Fibroblast of villous mesenchyme (primary cell): Measurements from ENCODE around the gene LOX. TPM values are rescaled to one million over a fixed set of nuclear protein-coding genes. Genes with fewer than 3 reads are reported as not detected.
A peak's percentile ranks its signal among the peaks of the same experiment; 100 is the strongest.

Experiments
- DNase-seq: peaks from one replicate; pipeline ENCODE4 v3.0.0-alpha.2; 2010; ENCODE audit warnings: low read depth
- H3K4me3 ChIP-seq: 2 replicates; pipeline ENCODE4 v1.5.1; 2011; ENCODE audit warnings: low read depth, mild to moderate bottlenecking, low read length
- total RNA-seq: library from RNA; depleted of rRNA; stranded (reverse); fragments of >200 nt; gene quantifications from 2 replicates; pipeline ENCODE4 v1.2.3, GENCODE V29; 2012
- TF ChIP-seq, protein P1 (sequence below): IDR thresholded peaks from 2 replicates; pipeline ENCODE4 v1.5.1; 2012; ENCODE audit warnings: low read depth, mild to moderate bottlenecking, low read length; ENCODE audit not compliant: insufficient read depth

The LOX gene, protein sequence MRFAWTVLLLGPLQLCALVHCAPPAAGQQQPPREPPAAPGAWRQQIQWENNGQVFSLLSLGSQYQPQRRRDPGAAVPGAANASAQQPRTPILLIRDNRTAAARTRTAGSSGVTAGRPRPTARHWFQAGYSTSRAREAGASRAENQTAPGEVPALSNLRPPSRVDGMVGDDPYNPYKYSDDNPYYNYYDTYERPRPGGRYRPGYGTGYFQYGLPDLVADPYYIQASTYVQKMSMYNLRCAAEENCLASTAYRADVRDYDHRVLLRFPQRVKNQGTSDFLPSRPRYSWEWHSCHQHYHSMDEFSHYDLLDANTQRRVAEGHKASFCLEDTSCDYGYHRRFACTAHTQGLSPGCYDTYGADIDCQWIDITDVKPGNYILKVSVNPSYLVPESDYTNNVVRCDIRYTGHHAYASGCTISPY
- 91.1 and 131 TPM in 2 replicates for total RNA-seq

DNA sequence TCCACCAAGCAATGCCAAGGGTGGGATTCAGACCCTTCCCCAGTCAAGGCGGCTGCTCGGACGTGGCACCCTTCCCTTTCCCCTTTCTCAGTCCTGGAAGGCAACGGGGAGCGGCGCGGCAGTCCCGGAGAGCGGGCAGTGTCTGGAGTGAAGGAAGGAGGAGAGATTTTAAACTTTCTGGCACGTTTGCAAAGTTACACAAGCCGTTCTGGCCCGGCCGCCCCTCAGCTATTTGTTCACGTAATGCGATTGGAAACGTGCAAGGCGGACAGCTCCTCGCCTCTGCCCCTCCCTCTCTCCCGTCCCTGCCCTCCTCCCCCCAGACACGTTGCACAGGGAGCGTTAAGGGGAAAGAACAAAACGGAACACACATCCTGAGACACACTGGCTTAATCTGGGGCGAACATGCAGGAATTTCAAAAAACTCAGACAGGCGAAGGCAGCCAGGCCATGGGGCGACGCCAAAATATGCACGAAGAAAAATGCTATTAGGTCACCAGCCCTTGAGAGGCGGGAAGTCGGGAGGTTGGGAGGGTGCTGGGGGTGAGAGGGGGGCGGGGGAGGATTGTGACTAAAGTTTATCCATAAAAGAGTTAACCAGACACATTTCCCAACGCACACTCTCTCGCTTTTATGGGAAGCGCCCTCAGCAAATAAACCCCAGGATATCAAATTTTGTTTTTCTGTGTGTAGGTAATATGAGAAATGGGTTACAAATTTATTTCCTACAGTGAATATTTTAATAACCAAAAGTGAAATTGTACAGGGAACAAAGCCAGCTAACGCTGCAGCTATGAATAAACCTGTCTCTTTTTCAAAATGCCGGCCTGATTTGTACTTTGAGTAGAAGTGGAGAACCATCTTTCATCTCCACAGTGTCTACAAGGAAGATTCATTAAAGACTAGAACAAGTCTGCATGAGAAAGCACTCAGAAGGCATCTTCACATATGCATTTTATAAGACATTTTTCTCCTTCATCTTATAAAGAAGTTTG is at the start of gene LOX:
LOX (minus strand) TSS at position 144 of the 995 bp plus-strand sequence. CDS start 274 bp downstream, outside the sequence.
- peak within 1 kb of the TSS; percentile 97 for H3K4me3 ChIP-seq
- TF ChIP-seq, protein P1, sequence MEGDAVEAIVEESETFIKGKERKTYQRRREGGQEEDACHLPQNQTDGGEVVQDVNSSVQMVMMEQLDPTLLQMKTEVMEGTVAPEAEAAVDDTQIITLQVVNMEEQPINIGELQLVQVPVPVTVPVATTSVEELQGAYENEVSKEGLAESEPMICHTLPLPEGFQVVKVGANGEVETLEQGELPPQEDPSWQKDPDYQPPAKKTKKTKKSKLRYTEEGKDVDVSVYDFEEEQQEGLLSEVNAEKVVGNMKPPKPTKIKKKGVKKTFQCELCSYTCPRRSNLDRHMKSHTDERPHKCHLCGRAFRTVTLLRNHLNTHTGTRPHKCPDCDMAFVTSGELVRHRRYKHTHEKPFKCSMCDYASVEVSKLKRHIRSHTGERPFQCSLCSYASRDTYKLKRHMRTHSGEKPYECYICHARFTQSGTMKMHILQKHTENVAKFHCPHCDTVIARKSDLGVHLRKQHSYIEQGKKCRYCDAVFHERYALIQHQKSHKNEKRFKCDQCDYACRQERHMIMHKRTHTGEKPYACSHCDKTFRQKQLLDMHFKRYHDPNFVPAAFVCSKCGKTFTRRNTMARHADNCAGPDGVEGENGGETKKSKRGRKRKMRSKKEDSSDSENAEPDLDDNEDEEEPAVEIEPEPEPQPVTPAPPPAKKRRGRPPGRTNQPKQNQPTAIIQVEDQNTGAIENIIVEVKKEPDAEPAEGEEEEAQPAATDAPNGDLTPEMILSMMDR: no peak
- peak; percentile 97 for DNase-seq

DNA sequence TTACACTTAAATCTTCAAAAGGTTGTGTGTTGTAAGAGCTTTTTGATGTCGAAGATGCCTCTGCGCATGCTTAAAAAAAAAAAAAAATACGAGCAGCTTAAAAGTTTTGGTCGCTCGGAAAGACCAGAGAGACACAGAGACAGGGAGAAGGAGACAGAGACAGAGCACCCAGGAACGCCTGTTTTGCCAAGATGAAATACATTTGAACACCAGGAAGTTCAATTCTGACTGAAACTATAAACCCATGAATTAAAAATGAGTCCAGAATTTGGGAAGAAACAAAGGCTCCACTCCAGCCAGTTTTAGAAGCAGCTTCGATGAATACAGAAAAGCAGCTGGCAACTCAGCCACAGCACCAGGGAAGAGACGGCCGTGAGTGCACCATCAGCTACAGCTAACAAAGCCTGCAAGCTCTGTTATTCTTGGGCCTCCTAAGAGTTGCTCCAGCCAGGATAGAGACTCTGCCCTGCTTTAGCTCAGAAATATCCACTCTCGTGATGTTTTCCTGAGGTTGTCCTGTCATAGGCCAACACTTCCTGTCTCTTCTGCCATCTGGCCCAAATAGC is 48.8 kb upstream of the LOX start:
- peak; percentile 46 for DNase-seq
- no peak overlapping the region for H3K4me3 ChIP-seq
- TF ChIP-seq, protein P1: no peak

DNA sequence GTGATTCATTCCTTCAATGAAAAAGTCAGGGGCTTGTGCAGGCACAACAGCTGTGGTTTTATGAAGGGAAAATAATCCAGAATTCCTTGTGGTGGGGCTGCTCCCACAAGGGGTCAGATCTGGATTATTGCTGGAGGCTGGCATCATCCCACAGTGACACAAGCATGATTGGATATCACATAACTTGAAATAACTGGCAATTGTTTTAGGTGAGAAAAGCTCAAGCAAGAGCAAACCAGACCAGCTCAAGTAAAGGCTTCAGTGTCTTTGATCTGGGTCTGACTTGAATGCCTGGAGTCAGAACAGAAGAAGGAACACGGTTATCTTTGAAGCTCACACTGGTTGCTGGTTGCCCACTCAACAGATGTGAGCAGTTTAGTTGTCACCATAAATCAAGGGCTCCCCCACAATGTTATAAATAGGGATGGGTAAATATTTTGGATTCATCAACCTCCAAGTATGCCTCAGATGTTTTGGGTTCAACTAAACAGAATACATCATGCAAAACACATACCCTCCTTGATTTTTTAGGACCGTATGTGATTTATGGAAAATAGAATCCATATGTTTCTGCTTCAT is 48.2 kb upstream of the LOX start:
- peak; percentile 78 for DNase-seq
- TF ChIP-seq, protein P1: no peak
- no peak overlapping the region for H3K4me3 ChIP-seq

DNA sequence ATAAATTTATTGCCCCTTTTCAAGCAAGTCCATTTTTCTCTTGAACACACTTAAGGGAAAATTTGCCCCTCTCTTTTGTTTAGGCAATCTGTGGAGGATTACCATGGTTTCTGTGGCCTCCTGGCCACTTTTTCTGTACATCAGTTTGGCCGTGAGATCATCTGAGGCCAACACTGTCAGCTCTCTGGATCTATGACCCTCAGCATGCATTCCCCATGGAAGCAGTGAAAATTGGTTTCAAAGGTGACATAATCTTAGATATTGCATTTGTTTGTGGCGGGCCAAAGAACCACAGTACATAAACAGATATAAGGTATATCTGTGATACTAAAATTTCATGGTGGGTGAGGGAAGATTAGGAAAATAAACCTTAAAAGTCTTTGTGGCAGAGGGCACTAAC is 46.7 kb upstream of the LOX start:
- TF ChIP-seq, protein P1: no peak
- no peak for DNase-seq
- H3K4me3 ChIP-seq: no peak overlapping the region

DNA sequence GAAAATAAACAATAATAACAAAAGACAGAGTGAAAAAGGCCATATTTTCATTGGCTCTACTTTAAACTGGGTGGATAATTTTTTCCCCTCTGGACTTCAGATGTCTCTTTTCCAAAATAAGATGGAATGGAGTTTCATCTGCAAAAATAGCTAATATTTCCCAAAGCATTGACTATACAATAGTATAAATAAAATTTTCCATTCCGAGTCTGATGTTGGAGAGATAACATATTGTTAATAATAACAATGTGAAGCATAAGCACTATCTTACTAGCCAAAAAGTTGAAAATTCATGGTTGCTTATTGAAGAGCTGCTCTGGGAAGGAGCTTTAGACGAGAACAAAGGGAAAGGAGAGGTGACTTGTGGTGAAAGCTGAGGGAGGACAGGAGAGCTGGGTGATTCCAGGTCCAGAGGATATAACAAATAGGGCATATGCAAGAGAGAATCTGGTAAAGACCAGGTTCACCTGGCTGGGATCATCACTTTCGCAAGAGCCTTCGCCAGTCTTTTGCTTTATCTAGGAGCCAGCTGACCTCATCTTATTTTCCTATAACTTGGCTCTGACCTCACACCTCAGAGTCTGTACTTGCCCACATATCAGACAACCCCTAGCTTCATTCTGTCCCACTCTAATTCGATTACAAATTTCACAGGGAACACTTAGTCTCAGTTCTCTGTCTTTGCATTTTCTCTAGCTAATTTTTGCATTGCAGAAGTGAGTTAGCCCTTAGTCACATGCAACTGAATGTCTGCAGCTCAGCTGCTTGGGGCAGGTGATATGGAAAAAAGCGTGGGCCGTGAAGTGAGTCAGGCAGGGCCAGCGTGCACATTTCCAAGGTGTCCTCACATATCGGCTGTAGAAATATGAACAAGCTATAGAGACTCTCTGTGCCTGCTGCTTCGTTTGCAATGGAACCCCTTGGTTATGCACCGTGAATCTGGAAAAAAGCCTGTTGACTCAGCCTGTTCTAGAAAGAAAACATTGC is 43.7 kb upstream of the LOX start:
- DNase-seq: no peak
- TF ChIP-seq, protein P1: no peak

More for the DNA sequence above, 43.7 kb upstream of the LOX start:
- H3K4me3 ChIP-seq: no peak overlapping the region
